WTC11 (cell line): ENCODE data around the gene DPP4. TPM values are rescaled to one million over a fixed set of nuclear protein-coding genes. Genes with fewer than 3 reads are reported as not detected.

Source experiments
- ATAC-seq: fragments of 200-7000 bp; cut with Tn5 transposase; 2 replicates; pipeline ENCODE4 v1.10.0; 2021; ENCODE audit warnings: mild to moderate bottlenecking, moderate library complexity
- CTCF ChIA-PET: fragments of 300-600 bp; sonication (Branson Sonifier 250); formaldehyde crosslinking; loops from one replicate; lab custom pipeline; 2021; ENCODE audit warnings: antibody characterized with exemption; lab: Charles Lee
- POLR2A ChIA-PET: fragments of 350-600 bp; sonication (Branson Sonifier 250); formaldehyde crosslinking; loops from one replicate; lab custom pipeline; 2021; ENCODE audit warnings: antibody characterized with exemption; lab: Charles Lee
- DNase-seq: peaks from one replicate; pipeline ENCODE4 v3.0.0; 2021; ENCODE audit warnings: low spot score
- H3K27ac Mint-ChIP-seq: 2 replicates; pipeline ENCODE4 v1.8.0; 2021; ENCODE audit warnings: mixed read lengths
- H3K27me3 Mint-ChIP-seq: 2 replicates; pipeline ENCODE4 v1.8.0; 2021; ENCODE audit warnings: low read depth, mild to moderate bottlenecking, moderate library complexity, mixed read lengths
- H3K36me3 Mint-ChIP-seq: 2 replicates; pipeline ENCODE4 v1.8.0; 2021; ENCODE audit warnings: mixed read lengths
- H3K4me1 Mint-ChIP-seq: 2 replicates; pipeline ENCODE4 v1.8.0; 2022; ENCODE audit warnings: mixed read lengths
- H3K4me3 Mint-ChIP-seq: 2 replicates; pipeline ENCODE4 v1.8.0; 2021; ENCODE audit warnings: mild to moderate bottlenecking, moderate library complexity, mixed read lengths
- H3K9me3 Mint-ChIP-seq: 2 replicates; pipeline ENCODE4 v1.8.0; 2021; ENCODE audit warnings: mixed read lengths
- CREB1 ChIP-seq: sonication (generic); formaldehyde crosslinking; IDR thresholded peaks from 2 replicates; pipeline ENCODE4 v1.8.0; 2023; ENCODE audit warnings: mild to moderate bottlenecking, missing genetic modification reagents
- FOXP1 ChIP-seq: sonication (generic); formaldehyde crosslinking; IDR thresholded peaks from 2 replicates; pipeline ENCODE4 v1.8.0; 2022; ENCODE audit warnings: missing genetic modification reagents, mild to moderate bottlenecking, moderate library complexity, borderline replicate concordance
- HMGA2 ChIP-seq: fragments of 250-450 bp; sonication (Bioruptor Pico); IDR thresholded peaks from 2 replicates; pipeline ENCODE4 v1.4.0; 2021; ENCODE audit warnings: mild to moderate bottlenecking, moderate library complexity
- NFATC4 ChIP-seq: fragments of 250-450 bp; sonication (Bioruptor Pico); IDR thresholded peaks from 2 replicates; pipeline ENCODE4 v1.9.0; 2021; ENCODE audit warnings: mild to moderate bottlenecking
- NR3C1 ChIP-seq: sonication (generic); formaldehyde crosslinking; conservative IDR thresholded peaks from 2 replicates; pipeline ENCODE4 v1.8.1; 2023; ENCODE audit warnings: low read depth, mild to moderate bottlenecking, missing genetic modification reagents
- RELA ChIP-seq: sonication (generic); formaldehyde crosslinking; IDR thresholded peaks from 2 replicates; pipeline ENCODE4 v1.8.1; 2022; ENCODE audit warnings: missing genetic modification reagents, mild to moderate bottlenecking, borderline replicate concordance
- SP1 ChIP-seq: sonication (generic); formaldehyde crosslinking; conservative IDR thresholded peaks from 2 replicates; pipeline ENCODE4 v1.8.1; 2022; ENCODE audit warnings: missing genetic modification reagents
- TEAD1 ChIP-seq: sonication (generic); formaldehyde crosslinking; IDR thresholded peaks from 2 replicates; pipeline ENCODE4 v1.8.0; 2022; ENCODE audit warnings: mild to moderate bottlenecking, missing genetic modification reagents
- ZNF263 ChIP-seq: sonication (generic); formaldehyde crosslinking; IDR thresholded peaks from 2 replicates; pipeline ENCODE4 v1.8.1; 2022; ENCODE audit warnings: low read depth, mild to moderate bottlenecking, moderate library complexity, missing genetic modification reagents
- total RNA-seq: library from RNA; stranded (reverse); gene quantifications from 3 replicates; pipeline ENCODE4 v1.2.3, GENCODE V29; 2021
- TF ChIP-seq, protein P1 (sequence below): sonication (generic); formaldehyde crosslinking; IDR thresholded peaks from 2 replicates; pipeline ENCODE4 v1.8.1; 2023; ENCODE audit warnings: mild to moderate bottlenecking, missing genetic modification reagents
- TF ChIP-seq, protein P2 (sequence below): sonication (generic); formaldehyde crosslinking; IDR thresholded peaks from 2 replicates; pipeline ENCODE4 v1.8.0; 2022; ENCODE audit warnings: mild to moderate bottlenecking, missing genetic modification reagents
- TF ChIP-seq, protein P3 (sequence below): sonication (generic); formaldehyde crosslinking; IDR thresholded peaks from 2 replicates; pipeline ENCODE4 v1.8.1; 2023; ENCODE audit warnings: mild to moderate bottlenecking, missing genetic modification reagents, moderate library complexity
- TF ChIP-seq, protein P4 (sequence below): sonication (generic); formaldehyde crosslinking; IDR thresholded peaks from 2 replicates; pipeline ENCODE4 v1.8.0; 2023; ENCODE audit warnings: missing genetic modification reagents, mild to moderate bottlenecking, borderline replicate concordance
- TF ChIP-seq, protein P5 (sequence below): sonication (generic); formaldehyde crosslinking; IDR thresholded peaks from 2 replicates; pipeline ENCODE4 v1.8.1; 2022; ENCODE audit warnings: low read depth, missing genetic modification reagents, borderline replicate concordance
- TF ChIP-seq, protein P6 (sequence below): sonication (generic); formaldehyde crosslinking; IDR thresholded peaks from 2 replicates; pipeline ENCODE4 v1.8.1; 2023; ENCODE audit warnings: mild to moderate bottlenecking, missing genetic modification reagents
- TF ChIP-seq, protein P7 (sequence below): fragments of 250-450 bp; sonication (Bioruptor Pico); IDR thresholded peaks from 2 replicates; pipeline ENCODE4 v1.9.0; 2021; ENCODE audit warnings: mild to moderate bottlenecking
- TF ChIP-seq, protein P8 (sequence below): fragments of 250-450 bp; sonication (Bioruptor Pico); IDR thresholded peaks from 2 replicates; pipeline ENCODE4 v1.9.0; 2021; ENCODE audit warnings: mild to moderate bottlenecking

The DPP4 gene
- total RNA-seq, 1 experiment from 2014 or later: 3.6 TPM

DNA sequence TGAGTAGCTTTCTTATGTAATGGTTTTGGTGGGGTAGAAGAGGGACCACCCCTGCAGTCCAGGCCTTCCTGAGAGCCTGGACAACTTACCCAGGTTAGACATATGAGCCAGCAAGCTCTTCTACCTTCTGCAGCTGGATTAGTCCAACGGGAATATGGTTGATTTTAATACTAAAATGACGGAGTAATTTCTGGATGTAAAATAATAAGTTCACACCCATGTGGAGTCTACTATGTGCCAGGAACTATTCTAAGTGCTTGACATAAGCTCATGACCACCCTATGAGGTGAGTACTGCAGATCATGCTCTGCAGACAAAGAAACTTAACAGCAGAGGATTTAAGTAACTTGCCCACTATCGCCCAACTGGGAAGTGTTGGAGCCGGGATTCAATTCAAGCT is 45.5 kb downstream of the DPP4 start (continued):
- TF ChIP-seq NR3C1 (CRISPR knock-in tag) (no peak), HMGA2 (CRISPR knock-in tag) (no peak), CREB1 (CRISPR knock-in tag) (no peak), RELA (no peak), SP1 (CRISPR knock-in tag) (no peak)
- TF ChIP-seq, protein P1, sequence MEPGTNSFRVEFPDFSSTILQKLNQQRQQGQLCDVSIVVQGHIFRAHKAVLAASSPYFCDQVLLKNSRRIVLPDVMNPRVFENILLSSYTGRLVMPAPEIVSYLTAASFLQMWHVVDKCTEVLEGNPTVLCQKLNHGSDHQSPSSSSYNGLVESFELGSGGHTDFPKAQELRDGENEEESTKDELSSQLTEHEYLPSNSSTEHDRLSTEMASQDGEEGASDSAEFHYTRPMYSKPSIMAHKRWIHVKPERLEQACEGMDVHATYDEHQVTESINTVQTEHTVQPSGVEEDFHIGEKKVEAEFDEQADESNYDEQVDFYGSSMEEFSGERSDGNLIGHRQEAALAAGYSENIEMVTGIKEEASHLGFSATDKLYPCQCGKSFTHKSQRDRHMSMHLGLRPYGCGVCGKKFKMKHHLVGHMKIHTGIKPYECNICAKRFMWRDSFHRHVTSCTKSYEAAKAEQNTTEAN: no peak
- TF ChIP-seq, protein P2, sequence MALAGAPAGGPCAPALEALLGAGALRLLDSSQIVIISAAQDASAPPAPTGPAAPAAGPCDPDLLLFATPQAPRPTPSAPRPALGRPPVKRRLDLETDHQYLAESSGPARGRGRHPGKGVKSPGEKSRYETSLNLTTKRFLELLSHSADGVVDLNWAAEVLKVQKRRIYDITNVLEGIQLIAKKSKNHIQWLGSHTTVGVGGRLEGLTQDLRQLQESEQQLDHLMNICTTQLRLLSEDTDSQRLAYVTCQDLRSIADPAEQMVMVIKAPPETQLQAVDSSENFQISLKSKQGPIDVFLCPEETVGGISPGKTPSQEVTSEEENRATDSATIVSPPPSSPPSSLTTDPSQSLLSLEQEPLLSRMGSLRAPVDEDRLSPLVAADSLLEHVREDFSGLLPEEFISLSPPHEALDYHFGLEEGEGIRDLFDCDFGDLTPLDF (CRISPR knock-in tag): no peak
- TF ChIP-seq, protein P3, sequence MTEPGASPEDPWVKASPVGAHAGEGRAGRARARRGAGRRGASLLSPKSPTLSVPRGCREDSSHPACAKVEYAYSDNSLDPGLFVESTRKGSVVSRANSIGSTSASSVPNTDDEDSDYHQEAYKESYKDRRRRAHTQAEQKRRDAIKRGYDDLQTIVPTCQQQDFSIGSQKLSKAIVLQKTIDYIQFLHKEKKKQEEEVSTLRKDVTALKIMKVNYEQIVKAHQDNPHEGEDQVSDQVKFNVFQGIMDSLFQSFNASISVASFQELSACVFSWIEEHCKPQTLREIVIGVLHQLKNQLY (CRISPR knock-in tag): no peak
- TF ChIP-seq, protein P4, sequence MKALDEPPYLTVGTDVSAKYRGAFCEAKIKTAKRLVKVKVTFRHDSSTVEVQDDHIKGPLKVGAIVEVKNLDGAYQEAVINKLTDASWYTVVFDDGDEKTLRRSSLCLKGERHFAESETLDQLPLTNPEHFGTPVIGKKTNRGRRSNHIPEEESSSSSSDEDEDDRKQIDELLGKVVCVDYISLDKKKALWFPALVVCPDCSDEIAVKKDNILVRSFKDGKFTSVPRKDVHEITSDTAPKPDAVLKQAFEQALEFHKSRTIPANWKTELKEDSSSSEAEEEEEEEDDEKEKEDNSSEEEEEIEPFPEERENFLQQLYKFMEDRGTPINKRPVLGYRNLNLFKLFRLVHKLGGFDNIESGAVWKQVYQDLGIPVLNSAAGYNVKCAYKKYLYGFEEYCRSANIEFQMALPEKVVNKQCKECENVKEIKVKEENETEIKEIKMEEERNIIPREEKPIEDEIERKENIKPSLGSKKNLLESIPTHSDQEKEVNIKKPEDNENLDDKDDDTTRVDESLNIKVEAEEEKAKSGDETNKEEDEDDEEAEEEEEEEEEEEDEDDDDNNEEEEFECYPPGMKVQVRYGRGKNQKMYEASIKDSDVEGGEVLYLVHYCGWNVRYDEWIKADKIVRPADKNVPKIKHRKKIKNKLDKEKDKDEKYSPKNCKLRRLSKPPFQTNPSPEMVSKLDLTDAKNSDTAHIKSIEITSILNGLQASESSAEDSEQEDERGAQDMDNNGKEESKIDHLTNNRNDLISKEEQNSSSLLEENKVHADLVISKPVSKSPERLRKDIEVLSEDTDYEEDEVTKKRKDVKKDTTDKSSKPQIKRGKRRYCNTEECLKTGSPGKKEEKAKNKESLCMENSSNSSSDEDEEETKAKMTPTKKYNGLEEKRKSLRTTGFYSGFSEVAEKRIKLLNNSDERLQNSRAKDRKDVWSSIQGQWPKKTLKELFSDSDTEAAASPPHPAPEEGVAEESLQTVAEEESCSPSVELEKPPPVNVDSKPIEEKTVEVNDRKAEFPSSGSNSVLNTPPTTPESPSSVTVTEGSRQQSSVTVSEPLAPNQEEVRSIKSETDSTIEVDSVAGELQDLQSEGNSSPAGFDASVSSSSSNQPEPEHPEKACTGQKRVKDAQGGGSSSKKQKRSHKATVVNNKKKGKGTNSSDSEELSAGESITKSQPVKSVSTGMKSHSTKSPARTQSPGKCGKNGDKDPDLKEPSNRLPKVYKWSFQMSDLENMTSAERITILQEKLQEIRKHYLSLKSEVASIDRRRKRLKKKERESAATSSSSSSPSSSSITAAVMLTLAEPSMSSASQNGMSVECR (CRISPR knock-in tag): no peak

DNA sequence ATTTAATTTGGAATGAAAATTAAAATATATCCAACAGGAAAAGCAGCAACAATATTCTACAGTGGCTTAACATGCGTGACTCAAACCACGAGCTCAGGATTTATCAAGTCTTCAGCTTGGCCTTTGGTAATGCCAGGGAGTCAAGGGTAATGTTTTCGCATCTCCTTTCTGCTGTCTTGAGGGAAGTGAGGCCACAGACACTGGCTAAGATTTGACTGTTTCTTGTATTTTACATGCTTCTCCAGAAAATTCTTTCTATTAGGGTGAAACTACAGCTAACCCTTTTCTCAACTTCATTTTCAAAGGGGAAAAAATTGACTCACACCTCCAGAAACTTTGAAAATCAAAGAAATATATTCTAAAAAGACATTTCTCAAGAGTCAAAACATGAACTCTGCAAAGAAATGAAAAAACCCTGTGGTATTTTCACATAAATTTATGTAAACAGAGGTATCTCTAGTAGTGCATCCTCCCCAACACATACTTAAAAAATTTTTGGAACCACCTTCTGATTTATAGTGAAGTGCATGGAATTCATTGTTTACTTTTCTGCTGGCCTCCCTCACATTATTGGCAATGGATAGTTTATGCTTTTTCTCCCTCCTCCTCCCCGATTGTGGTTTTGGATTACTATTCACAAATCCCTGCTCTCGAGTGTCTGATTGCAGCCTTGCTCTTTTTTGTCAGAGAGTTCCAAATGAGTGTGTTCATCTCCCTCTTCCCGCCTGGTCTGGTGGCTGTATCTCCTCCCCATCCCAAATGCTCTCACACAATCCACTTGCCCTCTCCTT is 48.7 kb downstream of the DPP4 start:
- Mint-ChIP-seq H3K27me3 (no peaks in the 10 kb centered on the region), H3K36me3 (no peaks in the 10 kb centered on the region), H3K4me3 (no peak overlapping the region), H3K9me3 (no peaks in the 10 kb centered on the region), H3K4me1 (peaks cover 14% of the 10 kb centered on the region), H3K27ac (no peak overlapping the region; the same call in 1 of the 2 replicates)
- no peak for DNase-seq
- ChIA-PET CTCF (no interaction called here), POLR2A (no interaction called here)
- ATAC-seq: no peak
- TF ChIP-seq, protein P3 (CRISPR knock-in tag): no peak
- TF ChIP-seq NFATC4 (CRISPR knock-in tag) (no peak), ZNF263 (CRISPR knock-in tag) (no peak), FOXP1 (no peak), TEAD1 (CRISPR knock-in tag) (no peak)
- TF ChIP-seq, protein P5, sequence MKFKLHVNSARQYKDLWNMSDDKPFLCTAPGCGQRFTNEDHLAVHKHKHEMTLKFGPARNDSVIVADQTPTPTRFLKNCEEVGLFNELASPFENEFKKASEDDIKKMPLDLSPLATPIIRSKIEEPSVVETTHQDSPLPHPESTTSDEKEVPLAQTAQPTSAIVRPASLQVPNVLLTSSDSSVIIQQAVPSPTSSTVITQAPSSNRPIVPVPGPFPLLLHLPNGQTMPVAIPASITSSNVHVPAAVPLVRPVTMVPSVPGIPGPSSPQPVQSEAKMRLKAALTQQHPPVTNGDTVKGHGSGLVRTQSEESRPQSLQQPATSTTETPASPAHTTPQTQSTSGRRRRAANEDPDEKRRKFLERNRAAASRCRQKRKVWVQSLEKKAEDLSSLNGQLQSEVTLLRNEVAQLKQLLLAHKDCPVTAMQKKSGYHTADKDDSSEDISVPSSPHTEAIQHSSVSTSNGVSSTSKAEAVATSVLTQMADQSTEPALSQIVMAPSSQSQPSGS: no peak
- TF ChIP-seq, protein P6, sequence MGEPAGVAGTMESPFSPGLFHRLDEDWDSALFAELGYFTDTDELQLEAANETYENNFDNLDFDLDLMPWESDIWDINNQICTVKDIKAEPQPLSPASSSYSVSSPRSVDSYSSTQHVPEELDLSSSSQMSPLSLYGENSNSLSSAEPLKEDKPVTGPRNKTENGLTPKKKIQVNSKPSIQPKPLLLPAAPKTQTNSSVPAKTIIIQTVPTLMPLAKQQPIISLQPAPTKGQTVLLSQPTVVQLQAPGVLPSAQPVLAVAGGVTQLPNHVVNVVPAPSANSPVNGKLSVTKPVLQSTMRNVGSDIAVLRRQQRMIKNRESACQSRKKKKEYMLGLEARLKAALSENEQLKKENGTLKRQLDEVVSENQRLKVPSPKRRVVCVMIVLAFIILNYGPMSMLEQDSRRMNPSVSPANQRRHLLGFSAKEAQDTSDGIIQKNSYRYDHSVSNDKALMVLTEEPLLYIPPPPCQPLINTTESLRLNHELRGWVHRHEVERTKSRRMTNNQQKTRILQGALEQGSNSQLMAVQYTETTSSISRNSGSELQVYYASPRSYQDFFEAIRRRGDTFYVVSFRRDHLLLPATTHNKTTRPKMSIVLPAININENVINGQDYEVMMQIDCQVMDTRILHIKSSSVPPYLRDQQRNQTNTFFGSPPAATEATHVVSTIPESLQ (CRISPR knock-in tag): no peak
- TF ChIP-seq, protein P7, sequence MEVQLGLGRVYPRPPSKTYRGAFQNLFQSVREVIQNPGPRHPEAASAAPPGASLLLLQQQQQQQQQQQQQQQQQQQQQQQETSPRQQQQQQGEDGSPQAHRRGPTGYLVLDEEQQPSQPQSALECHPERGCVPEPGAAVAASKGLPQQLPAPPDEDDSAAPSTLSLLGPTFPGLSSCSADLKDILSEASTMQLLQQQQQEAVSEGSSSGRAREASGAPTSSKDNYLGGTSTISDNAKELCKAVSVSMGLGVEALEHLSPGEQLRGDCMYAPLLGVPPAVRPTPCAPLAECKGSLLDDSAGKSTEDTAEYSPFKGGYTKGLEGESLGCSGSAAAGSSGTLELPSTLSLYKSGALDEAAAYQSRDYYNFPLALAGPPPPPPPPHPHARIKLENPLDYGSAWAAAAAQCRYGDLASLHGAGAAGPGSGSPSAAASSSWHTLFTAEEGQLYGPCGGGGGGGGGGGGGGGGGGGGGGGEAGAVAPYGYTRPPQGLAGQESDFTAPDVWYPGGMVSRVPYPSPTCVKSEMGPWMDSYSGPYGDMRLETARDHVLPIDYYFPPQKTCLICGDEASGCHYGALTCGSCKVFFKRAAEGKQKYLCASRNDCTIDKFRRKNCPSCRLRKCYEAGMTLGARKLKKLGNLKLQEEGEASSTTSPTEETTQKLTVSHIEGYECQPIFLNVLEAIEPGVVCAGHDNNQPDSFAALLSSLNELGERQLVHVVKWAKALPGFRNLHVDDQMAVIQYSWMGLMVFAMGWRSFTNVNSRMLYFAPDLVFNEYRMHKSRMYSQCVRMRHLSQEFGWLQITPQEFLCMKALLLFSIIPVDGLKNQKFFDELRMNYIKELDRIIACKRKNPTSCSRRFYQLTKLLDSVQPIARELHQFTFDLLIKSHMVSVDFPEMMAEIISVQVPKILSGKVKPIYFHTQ: no peak
- TF ChIP-seq, protein P8, sequence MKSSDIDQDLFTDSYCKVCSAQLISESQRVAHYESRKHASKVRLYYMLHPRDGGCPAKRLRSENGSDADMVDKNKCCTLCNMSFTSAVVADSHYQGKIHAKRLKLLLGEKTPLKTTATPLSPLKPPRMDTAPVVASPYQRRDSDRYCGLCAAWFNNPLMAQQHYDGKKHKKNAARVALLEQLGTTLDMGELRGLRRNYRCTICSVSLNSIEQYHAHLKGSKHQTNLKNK (CRISPR knock-in tag): no peak
